Body of pancreas (tissue), 4 donors: ENCODE measurements around the gene DDIT4.

ENCODE experiments used
- POLR2A ChIP-seq, 3 donors: fragments of 450-650 bp; IDR thresholded peaks; one replicate each; pipeline ENCODE4 v1.6.1; 2016; ENCODE audit warnings: antibody characterized with exemption in 3 of 3, mild to moderate bottlenecking in 2 of 3
- TF ChIP-seq, protein P1 (sequence below), 7 experiments: fragments of 450-650 bp in 4 of 7; fragments of 200-600 bp in 3 of 7; sonication (generic) in 3 of 7; IDR thresholded peaks; one replicate each; pipeline ENCODE4 v1.5.1; 2016 to 2019; ENCODE audit warnings: antibody characterized with exemption in 7 of 7

DNA sequence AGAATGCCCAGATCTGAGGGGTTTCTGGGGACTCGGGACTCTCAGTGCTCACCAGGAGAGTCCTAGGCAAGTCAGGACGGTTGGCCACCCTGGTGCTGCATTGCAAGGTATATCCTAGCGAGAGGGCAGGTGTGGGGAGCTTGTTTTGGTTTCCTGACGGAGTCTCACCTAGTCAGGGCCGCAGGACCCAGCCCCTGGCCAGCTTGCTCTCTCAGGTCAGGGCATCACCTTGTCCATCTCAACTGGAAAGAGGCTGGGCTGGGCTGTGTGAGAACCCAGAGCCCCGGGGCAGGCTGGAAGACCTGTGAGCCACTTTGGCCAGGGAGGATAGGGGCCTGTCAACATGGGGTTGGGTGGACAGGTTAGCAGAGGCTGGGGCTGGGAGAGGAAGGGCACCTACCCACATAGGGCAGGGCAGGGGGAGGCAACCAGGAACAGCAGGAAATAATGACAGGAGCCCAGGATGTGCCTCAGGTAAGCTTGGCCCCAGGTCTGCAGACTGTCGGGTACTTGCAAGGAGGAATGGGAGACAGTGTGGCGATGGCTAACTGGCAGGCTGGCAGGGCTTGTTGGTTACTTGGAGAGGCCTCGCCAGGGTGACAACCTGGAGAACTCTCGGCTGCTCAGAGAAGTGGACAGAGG is 49.5 kb downstream of the DDIT4 start:
- TF ChIP-seq, protein P1, sequence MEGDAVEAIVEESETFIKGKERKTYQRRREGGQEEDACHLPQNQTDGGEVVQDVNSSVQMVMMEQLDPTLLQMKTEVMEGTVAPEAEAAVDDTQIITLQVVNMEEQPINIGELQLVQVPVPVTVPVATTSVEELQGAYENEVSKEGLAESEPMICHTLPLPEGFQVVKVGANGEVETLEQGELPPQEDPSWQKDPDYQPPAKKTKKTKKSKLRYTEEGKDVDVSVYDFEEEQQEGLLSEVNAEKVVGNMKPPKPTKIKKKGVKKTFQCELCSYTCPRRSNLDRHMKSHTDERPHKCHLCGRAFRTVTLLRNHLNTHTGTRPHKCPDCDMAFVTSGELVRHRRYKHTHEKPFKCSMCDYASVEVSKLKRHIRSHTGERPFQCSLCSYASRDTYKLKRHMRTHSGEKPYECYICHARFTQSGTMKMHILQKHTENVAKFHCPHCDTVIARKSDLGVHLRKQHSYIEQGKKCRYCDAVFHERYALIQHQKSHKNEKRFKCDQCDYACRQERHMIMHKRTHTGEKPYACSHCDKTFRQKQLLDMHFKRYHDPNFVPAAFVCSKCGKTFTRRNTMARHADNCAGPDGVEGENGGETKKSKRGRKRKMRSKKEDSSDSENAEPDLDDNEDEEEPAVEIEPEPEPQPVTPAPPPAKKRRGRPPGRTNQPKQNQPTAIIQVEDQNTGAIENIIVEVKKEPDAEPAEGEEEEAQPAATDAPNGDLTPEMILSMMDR (IDR thresholded peaks at IDR 0.05): no peak
- no peak for TF ChIP-seq POLR2A (IDR thresholded peaks at IDR 0.05)
